HG03108 (cell line): ENCODE data around the gene ZNF99.
"Not testable (repeated sequence)": the region's sequence is repeated elsewhere in the genome, so short reads cannot be mapped to it uniquely, and the experiment has no call there.

Source experiments
- ATAC-seq: cut with Tn5 transposase; IDR thresholded peaks from one replicate; pipeline ENCODE4 v1.9.1; 2021; ENCODE audit warnings: moderate library complexity; ENCODE audit not compliant: unreplicated experiment

ZNF99 gene

DNA sequence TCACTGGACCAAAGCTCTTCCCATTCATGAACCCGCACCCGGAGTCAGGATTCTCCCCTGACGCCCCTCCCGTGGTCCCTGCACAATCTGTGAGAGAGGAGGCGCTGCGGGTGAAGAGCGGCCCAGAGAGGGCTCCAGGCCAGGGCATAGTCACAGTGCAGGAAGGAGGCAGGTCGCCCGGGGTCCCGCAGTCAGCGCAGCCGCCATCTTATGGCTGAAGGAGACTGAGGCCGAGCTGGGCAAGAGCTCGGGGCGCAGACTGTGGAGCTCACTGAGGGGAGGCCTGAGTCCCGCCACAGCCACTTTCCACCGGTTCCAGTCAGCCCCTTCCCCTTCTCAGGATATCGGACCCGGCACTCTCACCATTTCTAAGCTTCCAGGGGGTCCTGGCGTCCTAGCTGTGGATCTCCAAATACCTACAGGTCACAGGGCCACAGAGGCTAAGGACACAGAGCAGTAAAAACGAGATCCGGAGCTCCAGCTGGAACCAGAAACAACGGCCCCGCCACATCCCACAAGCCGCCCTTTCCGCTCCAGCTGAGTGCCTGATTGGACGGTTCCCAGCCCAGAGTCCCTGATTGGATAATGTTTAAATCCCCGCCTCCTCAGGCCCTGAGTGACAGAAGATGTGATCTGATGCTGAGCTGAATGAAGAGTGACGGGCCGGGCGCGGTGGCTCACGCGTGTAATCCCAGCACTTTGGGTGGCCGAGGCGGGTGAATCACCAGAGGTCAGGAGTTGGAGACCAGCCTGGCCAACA, at the start of gene ZNF99:
Gene ZNF99, minus strand, starts transcription at position 501 of the 760 bp plus-strand sequence. Its CDS starts 135 bp downstream, at position 366.
- ATAC-seq, result no peak

DNA sequence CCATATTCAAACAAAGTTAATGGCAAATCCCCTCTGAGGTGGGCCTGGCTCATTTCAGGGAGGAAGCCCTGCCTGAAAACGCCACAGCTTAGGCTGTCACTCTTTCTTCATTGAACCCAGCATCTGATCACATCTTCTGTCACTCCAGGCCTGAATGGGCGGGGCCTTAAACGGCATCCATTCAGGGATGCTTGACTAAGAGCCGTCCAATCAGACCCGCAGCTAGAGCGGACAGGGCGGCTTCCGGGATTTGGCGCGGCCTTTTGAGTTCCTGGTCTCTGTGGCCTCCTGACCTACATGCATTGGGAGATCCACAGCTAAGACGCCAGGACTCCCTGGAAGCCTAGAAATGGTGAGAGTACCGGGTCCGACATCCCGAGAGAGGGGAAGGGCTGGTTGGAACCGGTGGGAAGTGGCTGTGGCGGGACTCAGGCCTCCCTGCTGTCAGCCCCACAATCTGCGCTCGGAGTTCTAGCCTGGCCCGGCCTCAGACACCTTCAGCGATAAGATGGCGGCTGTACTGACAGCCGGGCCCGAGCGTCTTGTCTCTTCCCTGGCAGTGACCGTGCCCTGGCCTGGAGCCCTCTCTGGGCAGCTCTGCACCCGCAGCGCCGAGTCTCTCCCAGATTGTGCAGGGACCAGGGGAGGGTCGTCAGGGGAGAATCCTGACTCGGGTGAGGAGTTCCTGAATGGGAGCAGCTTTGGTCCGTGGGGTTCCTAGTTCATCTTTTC, 48.2 kb upstream of the ZNF99 start, which contains the start of gene ZNF723:
Gene ZNF723, plus strand, starts transcription at position 261 of the 732 bp plus-strand sequence. Its CDS starts 89 bp downstream, at position 350.
- no peak for ATAC-seq

DNA sequence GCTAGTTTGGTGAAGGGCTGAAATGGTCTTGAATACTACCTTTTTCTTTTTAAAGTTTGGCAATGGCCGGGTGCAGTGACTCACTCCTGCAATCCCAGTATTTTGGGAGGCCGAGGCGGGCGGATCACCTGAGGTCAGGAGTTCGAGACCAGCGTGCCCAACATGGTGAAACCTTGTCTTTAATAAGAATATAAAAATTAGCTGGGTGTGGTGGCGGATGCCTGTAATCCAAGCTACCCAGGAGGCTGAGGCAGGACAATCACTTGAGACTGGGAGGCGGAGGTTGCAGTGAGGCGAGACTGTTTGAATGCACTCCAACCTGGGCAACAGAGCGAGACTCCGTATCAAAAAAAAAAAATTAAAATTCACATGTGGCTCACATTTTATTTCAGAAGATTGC, 47.3 kb upstream of the ZNF99 start:
- ATAC-seq, result no peak

DNA sequence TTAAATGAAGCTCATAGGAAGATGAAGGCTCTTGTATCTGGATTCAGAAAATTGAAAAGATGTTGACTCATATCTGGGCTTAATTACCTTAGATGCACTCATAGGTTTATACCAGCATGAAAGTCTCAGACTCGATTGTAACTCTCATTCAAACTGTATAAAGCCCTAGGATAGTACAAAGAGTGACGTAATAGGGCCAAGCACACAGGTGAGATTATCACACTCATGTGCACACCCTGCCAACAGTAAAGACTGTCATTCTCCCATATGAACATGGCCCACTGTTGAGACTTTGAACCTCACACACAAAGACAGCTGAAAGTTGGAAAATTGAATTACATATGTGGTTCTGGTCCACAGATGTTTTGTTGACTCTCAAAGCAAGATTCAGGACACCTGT, 30.2 kb upstream of the ZNF99 start:
- no peak for ATAC-seq

DNA sequence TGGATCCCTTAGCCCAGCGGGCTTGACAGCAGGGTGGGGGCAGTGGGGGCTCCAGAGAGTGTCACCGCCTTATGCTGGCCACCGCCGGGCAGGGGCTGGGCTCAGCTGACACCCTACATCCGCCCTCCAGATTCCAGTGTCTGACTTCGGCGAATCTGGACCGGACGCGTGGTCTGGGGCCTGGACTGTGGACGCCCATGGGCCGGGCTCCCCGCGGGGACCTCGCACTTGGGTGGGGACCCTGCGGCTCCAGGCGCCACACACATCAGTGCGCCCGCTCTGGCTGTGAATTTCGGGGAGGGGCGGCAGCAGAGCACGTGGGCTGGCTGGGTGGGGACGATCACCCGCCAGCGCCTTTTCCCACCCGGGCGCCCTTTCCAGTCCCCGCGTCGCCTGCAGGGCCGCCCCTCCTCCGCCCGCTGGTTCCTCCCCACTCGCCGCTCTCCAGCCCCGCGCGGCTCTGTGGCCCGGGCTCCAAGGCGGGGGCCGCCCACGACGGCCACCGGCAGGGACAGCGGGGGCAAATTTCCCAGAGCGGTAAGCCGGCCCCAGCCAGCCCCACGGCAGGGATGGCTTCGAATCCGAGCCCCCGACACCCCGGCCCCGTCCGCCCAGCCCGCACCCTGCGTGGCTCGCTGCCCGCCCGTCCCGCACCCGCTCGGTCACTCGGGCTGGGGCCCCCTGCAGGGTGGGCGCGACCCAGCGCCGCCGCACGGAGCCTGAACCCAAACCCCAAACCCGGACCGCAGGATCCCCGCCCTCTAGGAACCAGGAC, 23.3 kb upstream of the ZNF99 start:
- ATAC-seq, result no peak

DNA sequence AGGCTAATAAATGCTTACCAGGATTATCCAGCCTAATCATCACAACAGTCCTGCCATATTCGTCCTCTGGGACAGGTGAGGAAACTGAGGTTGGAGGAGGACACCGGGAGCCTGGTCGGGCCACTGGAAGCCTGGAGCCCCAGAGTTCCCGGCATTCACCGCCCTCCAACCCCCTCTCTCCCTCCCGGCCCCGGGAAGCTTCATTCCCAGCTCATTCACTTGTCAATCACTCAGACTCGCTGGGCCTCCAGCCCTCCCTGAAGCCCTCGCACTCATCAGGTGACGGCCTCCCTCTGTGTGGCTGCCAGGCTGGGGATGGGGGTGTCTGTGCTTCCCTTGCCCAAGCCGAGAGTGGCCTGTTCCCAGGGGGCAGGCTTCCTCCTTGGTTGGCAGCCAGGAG, 22.5 kb upstream of the ZNF99 start:
- ATAC-seq, result no peak

DNA sequence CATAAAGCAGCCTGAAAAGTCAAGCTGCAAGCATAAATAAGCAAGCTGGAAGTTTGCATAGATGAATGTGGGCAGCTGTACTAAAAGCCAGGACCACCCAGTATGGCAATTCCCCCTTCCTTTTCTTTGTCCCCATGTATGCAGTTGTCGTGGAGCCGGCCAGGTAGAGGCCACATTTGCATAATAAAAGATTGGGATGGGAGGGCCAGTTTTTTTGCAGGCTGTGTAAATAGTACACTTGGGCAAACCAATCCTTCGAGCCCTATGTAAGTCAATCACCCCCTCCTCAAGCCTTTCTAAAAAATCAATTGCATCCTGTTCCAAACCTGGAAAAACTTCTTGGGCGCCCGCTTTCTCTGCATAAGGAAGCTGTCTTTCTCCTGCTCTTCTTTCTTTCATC, 13.1 kb upstream of the ZNF99 start:
- no peak for ATAC-seq

DNA sequence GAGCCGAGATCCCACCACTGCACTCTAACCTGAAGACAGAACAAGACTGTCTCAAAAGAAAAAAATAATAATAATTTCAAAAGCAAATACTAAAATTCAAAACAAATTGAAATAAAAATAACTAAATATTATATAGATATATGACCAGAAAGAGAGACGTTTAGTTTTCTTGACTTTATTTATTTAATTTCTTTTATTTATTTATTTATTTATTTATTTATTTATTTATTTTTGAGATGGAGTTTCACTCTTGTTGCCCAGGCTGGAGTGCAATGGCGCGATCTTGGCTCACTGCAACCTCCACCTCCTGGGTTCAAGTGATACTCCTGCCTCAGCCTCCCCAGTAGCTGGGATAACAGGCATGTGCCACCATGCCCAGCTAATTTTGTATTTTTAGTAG, 8.9 kb upstream of the ZNF99 start:
- ATAC-seq, result not testable (repeated sequence)

DNA sequence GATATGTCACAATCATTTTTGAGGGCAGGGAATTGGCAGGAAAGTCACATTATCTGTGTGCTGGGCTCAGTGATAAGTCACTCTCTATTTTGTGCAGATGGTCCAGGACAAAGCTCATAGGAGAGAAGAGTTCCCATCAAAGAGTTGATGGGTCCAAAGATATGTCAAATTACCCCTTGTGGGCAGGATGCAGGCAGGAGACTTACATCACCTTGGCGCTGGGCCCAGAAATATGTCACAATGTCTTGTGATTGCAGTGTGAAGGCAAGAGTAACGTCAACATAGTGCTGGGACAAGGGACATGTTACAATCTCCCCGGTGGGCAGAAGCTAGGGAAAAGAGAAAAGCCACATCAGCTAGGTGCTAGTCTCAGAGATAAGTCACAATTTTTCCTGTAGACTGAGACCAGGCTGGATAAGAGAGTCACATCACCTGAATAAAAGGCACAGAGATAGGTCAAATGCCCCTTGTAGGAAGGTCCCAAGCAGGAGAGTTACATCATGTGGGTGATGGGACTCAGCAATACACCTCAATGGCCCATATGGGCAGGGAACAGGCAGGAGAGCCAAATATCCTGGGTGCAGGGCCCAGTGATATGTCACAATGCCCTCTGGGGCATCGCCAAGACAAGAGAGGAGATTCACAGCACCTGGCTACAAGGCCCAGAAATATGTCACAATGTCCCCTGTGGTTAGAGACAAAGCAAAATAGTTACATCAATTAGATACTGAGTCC, 47.9 kb downstream of the ZNF99 start:
- ATAC-seq, result no peak

DNA sequence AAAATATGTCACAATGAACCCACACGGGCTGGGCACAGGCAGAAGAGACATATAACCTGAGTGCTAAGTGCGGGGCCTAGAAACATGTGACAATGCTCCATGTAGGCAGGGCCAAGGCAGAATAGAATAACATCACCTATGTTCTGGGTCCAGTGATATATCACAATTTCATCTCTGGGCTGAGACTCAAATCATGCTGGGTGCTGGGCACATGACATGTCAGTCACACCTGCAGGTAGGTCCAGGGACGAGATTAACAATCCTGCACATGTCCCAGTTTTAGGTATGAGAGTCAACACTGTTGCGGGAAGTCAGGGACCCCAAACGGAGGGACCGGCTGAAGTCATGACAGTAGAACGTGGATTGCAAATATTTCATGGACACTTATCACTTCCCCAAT, 50.3 kb downstream of the ZNF99 start:
- ATAC-seq, result no peak

DNA sequence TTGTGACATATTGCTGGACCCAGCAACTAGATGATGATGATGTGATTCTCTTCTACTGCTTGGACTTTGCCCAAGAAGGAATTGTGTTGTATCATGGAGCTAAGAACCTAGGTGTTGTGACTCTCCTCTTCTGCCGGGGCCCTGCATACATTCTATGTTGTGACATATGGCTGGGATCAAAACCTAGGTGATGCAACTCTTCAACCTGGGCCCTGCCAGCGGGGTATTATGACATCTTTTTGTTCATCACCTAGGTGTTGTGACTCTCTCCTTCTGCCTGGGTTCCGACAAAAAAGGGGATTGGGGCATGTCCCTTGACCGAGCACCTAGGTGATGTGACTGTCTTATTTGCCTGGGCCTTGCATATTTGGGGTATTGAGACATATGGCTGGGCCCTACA, 55.7 kb downstream of the ZNF99 start:
- ATAC-seq, result not testable (repeated sequence)

DNA sequence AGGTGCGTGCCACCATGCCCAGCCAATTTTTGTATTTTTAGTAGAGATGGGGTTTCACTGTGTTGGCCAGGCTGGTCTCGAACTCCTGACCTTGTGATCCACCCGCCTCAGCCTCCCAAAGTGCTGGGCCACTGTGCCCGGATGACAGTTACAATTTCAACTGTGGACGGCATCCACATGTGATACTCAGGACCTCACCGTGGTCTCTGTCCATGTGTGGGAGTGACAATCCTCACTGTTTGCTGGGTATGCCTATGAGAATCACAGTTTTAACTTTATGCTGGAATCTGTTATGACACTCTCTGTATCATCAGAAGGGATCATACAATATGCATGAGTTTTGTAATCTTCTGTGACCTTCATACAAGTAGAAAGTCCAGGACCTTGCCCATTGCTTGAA, 62.4 kb downstream of the ZNF99 start:
- not testable (repeated sequence) for ATAC-seq

DNA sequence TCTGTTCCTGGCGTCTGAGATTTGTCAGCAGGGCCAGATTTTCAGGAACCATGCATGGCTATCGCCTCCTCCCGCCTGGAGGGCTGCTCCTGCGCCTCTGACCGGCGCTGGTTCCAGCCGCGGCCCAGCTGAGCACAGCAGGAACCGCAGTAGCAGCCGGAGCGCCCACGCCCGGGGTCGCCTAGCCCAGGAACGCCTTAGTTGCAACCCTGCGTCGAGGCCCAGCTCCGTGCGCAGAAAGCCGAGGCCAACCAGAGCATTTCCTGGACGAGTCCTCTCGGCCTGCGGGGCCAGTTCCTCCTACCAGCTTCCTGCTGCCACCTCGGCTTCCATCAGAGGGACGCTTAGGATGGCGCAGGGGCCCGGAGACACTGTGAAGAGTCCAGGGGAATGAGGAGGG, 75.0 kb downstream of the ZNF99 start:
- ATAC-seq, result no peak

DNA sequence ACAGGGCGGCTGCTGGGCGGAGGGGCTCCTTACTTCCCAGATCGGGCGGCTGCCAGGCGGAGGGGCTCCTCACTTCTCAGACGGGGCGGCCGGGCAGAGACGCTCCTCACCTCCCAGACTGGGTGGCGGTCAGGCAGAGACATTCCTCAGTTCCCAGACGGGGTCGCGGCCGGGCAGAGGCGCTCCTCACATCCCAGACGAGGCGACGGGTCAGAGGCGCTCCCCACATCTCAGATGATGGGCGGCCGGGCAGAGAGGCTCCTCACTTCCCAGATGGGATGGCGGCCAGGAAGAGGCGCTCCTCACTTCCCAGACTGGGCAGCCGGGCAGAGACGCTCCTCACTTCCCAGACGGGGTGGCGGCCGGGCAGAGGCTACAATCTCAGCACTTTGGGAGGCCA, 80.9 kb downstream of the ZNF99 start:
- not testable (repeated sequence) for ATAC-seq

DNA sequence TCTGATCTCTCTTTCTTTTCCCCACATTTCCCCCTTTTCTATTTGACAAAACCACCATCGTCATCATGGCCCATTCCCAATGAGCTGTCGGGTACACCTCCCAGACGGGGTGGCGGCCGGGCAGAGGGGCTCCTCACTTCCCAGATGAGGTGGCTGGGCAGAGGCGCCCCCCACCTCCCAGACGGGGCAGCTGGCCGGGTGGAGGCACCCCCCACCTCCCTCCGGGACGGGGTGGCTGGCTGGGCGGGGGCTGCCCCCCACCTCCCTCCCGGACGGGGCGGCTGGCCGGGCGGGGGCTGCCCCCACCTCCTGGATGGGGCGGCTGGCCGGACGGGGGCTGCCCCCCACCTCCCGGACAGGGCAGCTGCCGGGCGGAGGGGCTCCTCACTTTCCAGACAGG, 81.3 kb downstream of the ZNF99 start:
- ATAC-seq, result not testable (repeated sequence)
